Measurements from ENCODE around the gene SHH. TPM values are rescaled to one million over a fixed set of nuclear protein-coding genes. Genes with fewer than 3 reads are reported as not detected.

Gene SHH
- total RNA-seq, 1 donor from 2014 or later = 0.58 TPM

- TF ChIP-seq CTCF (IDR thresholded peaks at IDR 0.05; ENCODE audit: unreplicated experiment) = no peak
- Mint-ChIP-seq H3K27me3 (ENCODE audit: low read depth) (peaks cover 93% of the 10 kb centered on the region), H3K4me3 (no peak overlapping the region), H3K27ac (no peak overlapping the region), H3K4me1 (peaks cover 6% of the 10 kb centered on the region), H3K9me3 (no peaks in the 10 kb centered on the region), H3K36me3 (peaks cover 1% of the 10 kb centered on the region)
- no peak for DNase-seq (ENCODE audit: low spot score in 2 of 2, unreplicated experiment in 2 of 2)
Observed at GRCh38 chr7:155816996-155817395, 4.7 kb upstream of the SHH start.

- Mint-ChIP-seq H3K27me3 (ENCODE audit: low read depth) (peaks cover 93% of the 10 kb centered on the region), H3K4me3 (no peak overlapping the region), H3K27ac (no peak overlapping the region), H3K4me1 (peaks cover 11% of the 10 kb centered on the region), H3K36me3 (peaks cover 1% of the 10 kb centered on the region), H3K9me3 (no peaks in the 10 kb centered on the region)
- TF ChIP-seq CTCF (IDR thresholded peaks at IDR 0.05; ENCODE audit: unreplicated experiment) = no peak
- no peak for DNase-seq (ENCODE audit: low spot score in 2 of 2, unreplicated experiment in 2 of 2)
Observed at GRCh38 chr7:155816192-155816508, 3.9 kb upstream of the SHH start.

- no peaks in the 10 kb centered on the region for H3K9me3 Mint-ChIP-seq
- TF ChIP-seq CTCF (IDR thresholded peaks at IDR 0.05; ENCODE audit: unreplicated experiment) = peak; percentile 49
- H3K27ac Mint-ChIP-seq = no peak overlapping the region
- H3K4me3 Mint-ChIP-seq = no peak overlapping the region
- H3K4me1 Mint-ChIP-seq = peaks cover 15% of the 10 kb centered on the region
- H3K36me3 Mint-ChIP-seq = peaks cover 1% of the 10 kb centered on the region
- peak in 1 of 2 experiments; percentile 76 for DNase-seq (ENCODE audit: low spot score in 2 of 2, unreplicated experiment in 2 of 2)
- H3K27me3 Mint-ChIP-seq (ENCODE audit: low read depth) = peaks cover 93% of the 10 kb centered on the region
Observed at GRCh38 chr7:155815332-155816191, 3.3 kb upstream of the SHH start.

- TF ChIP-seq CTCF (IDR thresholded peaks at IDR 0.05; ENCODE audit: unreplicated experiment) = no peak
- no peaks in the 10 kb centered on the region for H3K9me3 Mint-ChIP-seq
- no peak overlapping the region for H3K27ac Mint-ChIP-seq
- no peak for DNase-seq (ENCODE audit: low spot score in 2 of 2, unreplicated experiment in 2 of 2)
- peaks cover 1% of the 10 kb centered on the region for H3K36me3 Mint-ChIP-seq
- H3K4me3 Mint-ChIP-seq = no peak overlapping the region
- H3K27me3 Mint-ChIP-seq (ENCODE audit: low read depth) = peaks cover 91% of the 10 kb centered on the region
- H3K4me1 Mint-ChIP-seq = peaks cover 17% of the 10 kb centered on the region
Observed at GRCh38 chr7:155814316-155815276, 2.3 kb upstream of the SHH start.

- TF ChIP-seq CTCF (IDR thresholded peaks at IDR 0.05; ENCODE audit: unreplicated experiment) = no peak
- Mint-ChIP-seq H3K27ac (no peak overlapping the region), H3K9me3 (no peaks in the 10 kb centered on the region), H3K36me3 (peaks cover 1% of the 10 kb centered on the region), H3K4me3 (no peak overlapping the region), H3K4me1 (peaks cover 23% of the 10 kb centered on the region), H3K27me3 (ENCODE audit: low read depth) (peaks cover 91% of the 10 kb centered on the region)
- DNase-seq (ENCODE audit: low spot score in 2 of 2, unreplicated experiment in 2 of 2) = no peak
Observed at GRCh38 chr7:155813546-155814315, 1.5 kb upstream of the SHH start.
